ENCODE measurements around the gene TMEM184A. TPM values are rescaled to one million over a fixed set of nuclear protein-coding genes. Genes with fewer than 3 reads are reported as not detected.

TMEM184A gene
- total RNA-seq, 2 donors from 2014 or later, result 4.6 to 5.1 TPM

DNA sequence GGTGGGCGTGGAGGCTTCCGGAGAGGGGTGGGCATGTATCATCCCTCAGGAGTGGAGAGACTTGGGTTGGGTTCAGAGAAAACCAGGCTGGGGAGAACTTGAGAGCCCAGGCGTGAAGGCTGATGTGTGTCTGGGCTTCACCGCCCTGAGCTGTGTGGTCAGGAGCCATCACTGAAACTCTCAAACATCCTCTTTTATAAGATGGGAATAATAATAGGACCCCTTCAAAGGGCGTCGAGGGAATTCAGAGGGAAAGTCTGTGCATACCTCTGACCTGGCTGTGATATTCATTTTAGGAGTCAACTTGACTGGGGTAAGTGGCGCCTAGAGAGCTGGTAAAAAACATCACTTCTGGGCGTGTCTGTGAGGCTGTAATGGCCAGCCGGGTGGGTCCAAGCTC, 34.9 kb upstream of the TMEM184A start:
- no peaks in the 10 kb centered on the region for H3K36me3 Mint-ChIP-seq (ENCODE audit: low read depth)
- H3K27ac Mint-ChIP-seq, result no peak overlapping the region
- Histone ChIP-seq H3K4me3 (ENCODE audit: low read length) (no peak overlapping the region), H3K9ac (ENCODE audit: extremely low read depth, low read length, poor library complexity, severe bottlenecking) (no peak overlapping the region), H3K27me3 (ENCODE audit: control insufficient read depth, insufficient read depth, low read length, poor library complexity, severe bottlenecking) (no peaks in the 10 kb centered on the region), H3K27ac (ENCODE audit: low read depth, low read length) (no peak overlapping the region), H3K9me3 (ENCODE audit: control insufficient read depth, low read length) (no peaks in the 10 kb centered on the region), H3K36me3 (ENCODE audit: control insufficient read depth, insufficient read depth, low read length) (no peaks in the 10 kb centered on the region), H3K4me1 (ENCODE audit: control insufficient read depth, insufficient read depth, low read length) (no peaks in the 10 kb centered on the region)
- peaks cover 4% of the 10 kb centered on the region for H3K9me3 Mint-ChIP-seq
- 88 to 92% methylated on average over 8 to 9 of the region's 9 CpGs for WGBS, 2 experiments (ENCODE audit: insufficient coverage in 1 of 2, insufficient read length in 1 of 2)
- DNase-seq, result no peak
- peaks cover 2% of the 10 kb centered on the region for H3K27me3 Mint-ChIP-seq (ENCODE audit: insufficient read depth)
- TF ChIP-seq, protein P1, sequence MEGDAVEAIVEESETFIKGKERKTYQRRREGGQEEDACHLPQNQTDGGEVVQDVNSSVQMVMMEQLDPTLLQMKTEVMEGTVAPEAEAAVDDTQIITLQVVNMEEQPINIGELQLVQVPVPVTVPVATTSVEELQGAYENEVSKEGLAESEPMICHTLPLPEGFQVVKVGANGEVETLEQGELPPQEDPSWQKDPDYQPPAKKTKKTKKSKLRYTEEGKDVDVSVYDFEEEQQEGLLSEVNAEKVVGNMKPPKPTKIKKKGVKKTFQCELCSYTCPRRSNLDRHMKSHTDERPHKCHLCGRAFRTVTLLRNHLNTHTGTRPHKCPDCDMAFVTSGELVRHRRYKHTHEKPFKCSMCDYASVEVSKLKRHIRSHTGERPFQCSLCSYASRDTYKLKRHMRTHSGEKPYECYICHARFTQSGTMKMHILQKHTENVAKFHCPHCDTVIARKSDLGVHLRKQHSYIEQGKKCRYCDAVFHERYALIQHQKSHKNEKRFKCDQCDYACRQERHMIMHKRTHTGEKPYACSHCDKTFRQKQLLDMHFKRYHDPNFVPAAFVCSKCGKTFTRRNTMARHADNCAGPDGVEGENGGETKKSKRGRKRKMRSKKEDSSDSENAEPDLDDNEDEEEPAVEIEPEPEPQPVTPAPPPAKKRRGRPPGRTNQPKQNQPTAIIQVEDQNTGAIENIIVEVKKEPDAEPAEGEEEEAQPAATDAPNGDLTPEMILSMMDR (conservative IDR thresholded peaks at IDR 0.05), result no peak
- no peaks in the 10 kb centered on the region for H3K4me1 Mint-ChIP-seq
- no peak overlapping the region for H3K4me3 Mint-ChIP-seq

DNA sequence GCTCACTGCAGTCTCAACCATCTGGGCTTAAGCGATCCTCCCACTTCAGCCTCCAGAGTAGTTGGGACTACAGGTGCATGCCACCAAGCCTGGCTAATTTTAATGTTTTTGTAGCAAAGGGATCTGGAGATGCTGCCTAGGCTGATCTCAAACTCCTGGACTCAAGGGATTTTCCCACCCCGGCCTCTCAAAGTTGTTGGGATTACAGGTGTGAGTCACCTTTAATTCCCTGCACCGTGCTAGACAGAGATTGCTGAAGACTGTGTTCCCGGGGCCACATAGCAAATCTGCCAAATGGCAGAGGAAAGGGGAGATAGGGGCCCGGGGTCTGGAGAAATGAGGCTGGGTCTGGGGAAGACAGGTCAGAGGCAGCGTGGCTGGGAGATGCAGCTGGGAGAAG, 34.5 kb upstream of the TMEM184A start:
- no peaks in the 10 kb centered on the region for H3K36me3 ChIP-seq (ENCODE audit: control insufficient read depth, insufficient read depth, low read length)
- H3K9me3 Mint-ChIP-seq, result peaks cover 4% of the 10 kb centered on the region
- H3K27ac Mint-ChIP-seq, result no peak overlapping the region
- no peaks in the 10 kb centered on the region for H3K9me3 ChIP-seq (ENCODE audit: control insufficient read depth, low read length)
- H3K4me3 ChIP-seq (ENCODE audit: low read length), result no peak overlapping the region
- no peaks in the 10 kb centered on the region for H3K4me1 ChIP-seq (ENCODE audit: control insufficient read depth, insufficient read depth, low read length)
- H3K27ac ChIP-seq (ENCODE audit: low read depth, low read length), result no peak overlapping the region
- no peak overlapping the region for H3K9ac ChIP-seq (ENCODE audit: extremely low read depth, low read length, poor library complexity, severe bottlenecking)
- H3K27me3 ChIP-seq (ENCODE audit: control insufficient read depth, insufficient read depth, low read length, poor library complexity, severe bottlenecking), result no peaks in the 10 kb centered on the region
- H3K36me3 Mint-ChIP-seq (ENCODE audit: low read depth), result no peaks in the 10 kb centered on the region
- 91 to 92% methylated on average over 5 to 6 of the region's 6 CpGs for WGBS, 2 experiments (ENCODE audit: insufficient coverage in 1 of 2, insufficient read length in 1 of 2)
- TF ChIP-seq, protein P1 (conservative IDR thresholded peaks at IDR 0.05), result no peak
- no peak overlapping the region for H3K4me3 Mint-ChIP-seq
- no peaks in the 10 kb centered on the region for H3K4me1 Mint-ChIP-seq
- peaks cover 2% of the 10 kb centered on the region for H3K27me3 Mint-ChIP-seq (ENCODE audit: insufficient read depth)
- peak; percentile 49 for DNase-seq

DNA sequence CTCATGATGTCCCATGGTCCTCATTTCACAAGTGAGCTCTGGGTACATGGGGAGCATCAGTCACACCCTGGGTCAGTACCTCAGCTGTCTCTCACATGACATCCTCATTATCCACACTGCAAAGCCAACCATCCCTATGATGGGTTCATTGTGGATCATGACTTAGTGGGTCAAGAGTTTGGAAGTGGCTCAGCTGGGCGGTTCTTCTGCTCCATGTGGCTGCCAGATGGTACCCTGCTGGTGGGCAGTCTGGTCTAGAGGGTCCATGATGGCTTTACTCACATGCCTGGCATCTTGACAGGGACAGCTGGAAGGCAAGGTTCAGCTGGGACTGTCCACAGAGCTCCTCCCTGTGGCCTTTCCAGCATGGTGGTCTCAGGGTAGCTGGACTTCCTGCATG, 33.0 kb upstream of the TMEM184A start:
- Mint-ChIP-seq H3K27me3 (ENCODE audit: insufficient read depth) (peaks cover 2% of the 10 kb centered on the region), H3K36me3 (ENCODE audit: low read depth) (no peaks in the 10 kb centered on the region), H3K4me3 (no peak overlapping the region), H3K9me3 (peaks cover 4% of the 10 kb centered on the region), H3K27ac (no peak overlapping the region), H3K4me1 (no peaks in the 10 kb centered on the region)
- no peaks in the 10 kb centered on the region for H3K9me3 ChIP-seq (ENCODE audit: control insufficient read depth, low read length)
- H3K27ac ChIP-seq (ENCODE audit: low read depth, low read length), result no peak overlapping the region
- no peak overlapping the region for H3K4me3 ChIP-seq (ENCODE audit: low read length)
- no peaks in the 10 kb centered on the region for H3K4me1 ChIP-seq (ENCODE audit: control insufficient read depth, insufficient read depth, low read length)
- WGBS, 2 experiments (ENCODE audit: insufficient coverage in 1 of 2, insufficient read length in 1 of 2), result 86% methylated on average over 1 of the region's 1 CpG; no CpG with 5 or more reads in 1 of the 2 experiments
- no peaks in the 10 kb centered on the region for H3K36me3 ChIP-seq (ENCODE audit: control insufficient read depth, insufficient read depth, low read length)
- no peaks in the 10 kb centered on the region for H3K27me3 ChIP-seq (ENCODE audit: control insufficient read depth, insufficient read depth, low read length, poor library complexity, severe bottlenecking)
- H3K9ac ChIP-seq (ENCODE audit: extremely low read depth, low read length, poor library complexity, severe bottlenecking), result no peak overlapping the region
- TF ChIP-seq, protein P1 (conservative IDR thresholded peaks at IDR 0.05), result no peak
- DNase-seq, result peak; percentile 21
